GM23248 (cell line): ENCODE data around the gene GALNT12. TPM values are rescaled to one million over a fixed set of nuclear protein-coding genes. Genes with fewer than 3 reads are reported as not detected.

ENCODE experiments used
- DNase-seq: peaks from one replicate; pipeline ENCODE4 v3.0.0-alpha.2; 2015
- H2AFZ ChIP-seq: fragments of 200-600 bp; sonication (generic); 2 replicates; pipeline ENCODE4 v1.6.1; 2016; ENCODE audit warnings: antibody characterized with exemption
- H3F3A ChIP-seq: fragments of 200-600 bp; sonication (generic); 2 replicates; pipeline ENCODE4 v1.6.1; 2016; ENCODE audit warnings: mild to moderate bottlenecking, antibody characterized with exemption, mixed run types; ENCODE audit not compliant: insufficient read depth
- H3K27ac ChIP-seq: fragments of 200-600 bp; sonication (generic); 2 replicates; pipeline ENCODE4 v1.5.1; 2016; ENCODE audit warnings: mild to moderate bottlenecking
- H3K27me3 ChIP-seq: fragments of 200-600 bp; sonication (generic); replicated peaks from 2 replicates; pipeline ENCODE4 v1.6.1; 2016; ENCODE audit warnings: mild to moderate bottlenecking; ENCODE audit not compliant: insufficient read depth
- H3K36me3 ChIP-seq: fragments of 200-600 bp; sonication (generic); 2 replicates; pipeline ENCODE4 v1.6.1; 2016; ENCODE audit warnings: low read depth, mild to moderate bottlenecking
- H3K4me1 ChIP-seq: fragments of 200-600 bp; sonication (generic); 2 replicates; pipeline ENCODE4 v1.6.1; 2016; ENCODE audit warnings: mild to moderate bottlenecking; ENCODE audit not compliant: insufficient read depth
- H3K4me2 ChIP-seq: fragments of 200-600 bp; sonication (generic); one replicate; pipeline ENCODE4 v1.6.1; 2016; ENCODE audit warnings: mild to moderate bottlenecking; ENCODE audit not compliant: unreplicated experiment
- H3K4me3 ChIP-seq: fragments of 200-600 bp; sonication (generic); 2 replicates; pipeline ENCODE4 v1.5.1; 2016; ENCODE audit warnings: mild to moderate bottlenecking
- H3K79me2 ChIP-seq: fragments of 200-600 bp; sonication (generic); 2 replicates; pipeline ENCODE4 v1.6.1; 2016; ENCODE audit warnings: mild to moderate bottlenecking; ENCODE audit not compliant: insufficient read depth
- H3K9ac ChIP-seq: fragments of 200-600 bp; sonication (generic); 2 replicates; pipeline ENCODE4 v1.6.1; 2016; ENCODE audit warnings: mild to moderate bottlenecking
- H3K9me2 ChIP-seq: fragments of 200-600 bp; sonication (generic); 2 replicates; pipeline ENCODE4 v1.6.1; 2016; ENCODE audit warnings: mixed run types, mild to moderate bottlenecking, moderate library complexity; ENCODE audit not compliant: insufficient read depth
- H3K9me3 ChIP-seq: fragments of 200-600 bp; sonication (generic); one replicate; pipeline ENCODE4 v1.6.1; 2017; ENCODE audit warnings: low read depth
- H4K20me1 ChIP-seq: fragments of 200-600 bp; sonication (generic); 2 replicates; pipeline ENCODE4 v1.6.0; 2016; ENCODE audit not compliant: insufficient read depth
- EZH2 ChIP-seq: fragments of 200-600 bp; sonication (generic); IDR thresholded peaks from 2 replicates; pipeline ENCODE4 v1.6.1; 2018; ENCODE audit warnings: antibody characterized with exemption, mild to moderate bottlenecking; ENCODE audit not compliant: insufficient read depth, poor library complexity, severe bottlenecking
- EZH2phosphoT487 ChIP-seq: fragments of 200-600 bp; sonication (generic); IDR thresholded peaks from 2 replicates; pipeline ENCODE4 v1.6.1; 2018; ENCODE audit warnings: antibody characterized with exemption, moderate library complexity, mild to moderate bottlenecking, low read depth; ENCODE audit not compliant: insufficient read depth
- WGBS, 2 experiments: methylation state at CpG; one replicate each; pipeline ENCODE4 v1.1.6; 2015 to 2017; ENCODE audit warnings: low lambda C conversion rate in 2 of 2, low coverage in 1 of 2; ENCODE audit errors: missing lambda C conversion rate in 2 of 2; 5-methylcytosine and 5-hydroxymethylcytosine counted together
- in situ Hi-C: fragments of 300-500 bp; cut with MboI; formaldehyde crosslinking; loops from 2 replicates; pipeline ENCODE4 v1.15.0; 2020
- polyA plus RNA-seq: library from polyadenylated mRNA; unstranded; fragments of >200 nt; fragmentation: Nextera tagmentation; extraction: Ambion mirVana; gene quantifications from 2 replicates; pipeline ENCODE4 v1.2.1, GENCODE V29; 2016
- total RNA-seq: library from RNA; depleted of rRNA; stranded (reverse); fragments of >200 nt; shearing (Covaris generic); gene quantifications from 2 replicates; pipeline ENCODE4 v1.2.3, GENCODE V29; 2014

GALNT12 gene
- total and polyA plus RNA-seq, 2 experiments from 2014 or later: 0.74 to 10.1 TPM

GRCh38 chr9:98837516-98837915 is 30.0 kb downstream of the GALNT12 start:
- H3K79me2 ChIP-seq: no peaks in the 10 kb centered on the region
- no peak for DNase-seq
- no peak overlapping the region for H3K27ac ChIP-seq
- H3K27me3 ChIP-seq: no peaks in the 10 kb centered on the region
- H2AFZ ChIP-seq: no peak overlapping the region
- no peaks in the 10 kb centered on the region for H3K4me1 ChIP-seq
- H3K4me3 ChIP-seq: no peak overlapping the region
- no peaks in the 10 kb centered on the region for H3F3A ChIP-seq
- TF ChIP-seq EZH2: no peak
- no peak for TF ChIP-seq EZH2phosphoT487
- in situ Hi-C loops: no loop called here
- H3K36me3 ChIP-seq: no peaks in the 10 kb centered on the region
- H3K9ac ChIP-seq: no peak overlapping the region
- no peaks in the 10 kb centered on the region for H4K20me1 ChIP-seq
- no peak overlapping the region for H3K4me2 ChIP-seq
- no peaks in the 10 kb centered on the region for H3K9me3 ChIP-seq
- H3K9me2 ChIP-seq: no peaks in the 10 kb centered on the region
- 93 to 94% methylated on average over 4 of the region's 4 CpGs for WGBS, 2 experiments

- no peak for DNase-seq
- Histone ChIP-seq H3K9me3 (no peaks in the 10 kb centered on the region), H3F3A (no peaks in the 10 kb centered on the region), H3K4me1 (no peaks in the 10 kb centered on the region), H3K27ac (no peak overlapping the region), H3K9ac (no peak overlapping the region), H3K36me3 (no peaks in the 10 kb centered on the region), H3K27me3 (no peaks in the 10 kb centered on the region), H3K4me3 (no peak overlapping the region), H3K4me2 (no peak overlapping the region), H2AFZ (no peak overlapping the region), H3K9me2 (no peaks in the 10 kb centered on the region), H4K20me1 (no peaks in the 10 kb centered on the region), H3K79me2 (no peaks in the 10 kb centered on the region)
- TF ChIP-seq EZH2phosphoT487: no peak
- TF ChIP-seq EZH2: no peak
- in situ Hi-C loops: no loop called here
- 81 to 84% methylated on average over 6 of the region's 6 CpGs for WGBS, 2 experiments
Measured at GRCh38 chr9:98838155-98838867, 30.8 kb downstream of the GALNT12 start.

GRCh38 chr9:98838868-98839565 is 31.5 kb downstream of the GALNT12 start:
- DNase-seq: no peak
- H2AFZ ChIP-seq: no peak overlapping the region
- H3K27ac ChIP-seq: no peak overlapping the region
- H3K9me3 ChIP-seq: no peaks in the 10 kb centered on the region
- H3K4me1 ChIP-seq: no peaks in the 10 kb centered on the region
- no peaks in the 10 kb centered on the region for H3K27me3 ChIP-seq
- TF ChIP-seq EZH2 (no peak), EZH2phosphoT487 (no peak)
- H3F3A ChIP-seq: no peaks in the 10 kb centered on the region
- no peaks in the 10 kb centered on the region for H3K36me3 ChIP-seq
- H3K9me2 ChIP-seq: no peaks in the 10 kb centered on the region
- no peak overlapping the region for H3K4me2 ChIP-seq
- in situ Hi-C loops: no loop called here
- 93 to 97% methylated on average over 6 of the region's 6 CpGs for WGBS, 2 experiments
- H3K79me2 ChIP-seq: no peaks in the 10 kb centered on the region
- no peak overlapping the region for H3K4me3 ChIP-seq
- H4K20me1 ChIP-seq: no peaks in the 10 kb centered on the region
- no peak overlapping the region for H3K9ac ChIP-seq

- no peaks in the 10 kb centered on the region for H3F3A ChIP-seq
- no peaks in the 10 kb centered on the region for H3K9me2 ChIP-seq
- H2AFZ ChIP-seq: no peak overlapping the region
- in situ Hi-C loops: no loop called here
- H3K27ac ChIP-seq: no peak overlapping the region
- H3K4me3 ChIP-seq: no peak overlapping the region
- no peak for TF ChIP-seq EZH2
- TF ChIP-seq EZH2phosphoT487: no peak
- H3K36me3 ChIP-seq: no peaks in the 10 kb centered on the region
- DNase-seq: no peak
- H3K27me3 ChIP-seq: no peaks in the 10 kb centered on the region
- H3K79me2 ChIP-seq: no peaks in the 10 kb centered on the region
- no peaks in the 10 kb centered on the region for H3K4me1 ChIP-seq
- no peaks in the 10 kb centered on the region for H3K9me3 ChIP-seq
- no peak overlapping the region for H3K4me2 ChIP-seq
- H4K20me1 ChIP-seq: no peaks in the 10 kb centered on the region
- 82 to 88% methylated on average over 4 of the region's 4 CpGs for whole genome bisulfite sequencing, 2 experiments
- H3K9ac ChIP-seq: no peak overlapping the region
Measured at GRCh38 chr9:98839724-98840123, 32.3 kb downstream of the GALNT12 start.
